HG03060 (cell line): ENCODE measurements around the gene FRAS1.
"Not testable (repeated sequence)": the region's sequence is repeated elsewhere in the genome, so short reads cannot be mapped to it uniquely, and the experiment has no call there.

Experiments
- ATAC-seq: cut with Tn5 transposase; IDR thresholded peaks from one replicate; pipeline ENCODE4 v1.9.1; 2021; ENCODE audit warnings: low read depth, moderate number of reproducible peaks; ENCODE audit not compliant: unreplicated experiment

Gene FRAS1

DNA sequence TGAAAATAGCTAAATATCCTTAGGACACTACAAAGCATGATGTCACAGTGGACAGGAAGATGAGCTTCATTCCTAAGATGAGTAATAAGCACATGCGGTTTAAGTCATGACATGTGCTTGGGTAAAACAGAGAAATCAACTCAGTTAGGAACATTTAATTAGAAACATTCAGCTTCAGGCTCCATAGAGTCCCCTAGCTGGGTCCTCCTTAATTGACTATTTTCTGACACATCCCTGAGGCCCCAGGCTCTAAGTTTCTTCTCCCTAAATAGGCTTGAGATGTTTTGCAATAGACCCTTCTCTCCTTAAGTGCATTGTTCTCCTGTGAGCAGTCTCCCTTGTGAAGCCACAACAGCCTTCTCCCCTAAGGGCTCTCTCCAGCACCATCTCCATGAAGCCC lies 424.1 kb downstream of the FRAS1 start:
- no peak for ATAC-seq

- no peak for ATAC-seq
Observed at GRCh38 chr4:78482281-78482680, 425.2 kb downstream of the FRAS1 start.

GRCh38 chr4:78483811-78484210 lies 426.7 kb downstream of the FRAS1 start:
- ATAC-seq, result no peak

GRCh38 chr4:78484574-78484973 lies 427.5 kb downstream of the FRAS1 start:
- ATAC-seq, result no peak

DNA sequence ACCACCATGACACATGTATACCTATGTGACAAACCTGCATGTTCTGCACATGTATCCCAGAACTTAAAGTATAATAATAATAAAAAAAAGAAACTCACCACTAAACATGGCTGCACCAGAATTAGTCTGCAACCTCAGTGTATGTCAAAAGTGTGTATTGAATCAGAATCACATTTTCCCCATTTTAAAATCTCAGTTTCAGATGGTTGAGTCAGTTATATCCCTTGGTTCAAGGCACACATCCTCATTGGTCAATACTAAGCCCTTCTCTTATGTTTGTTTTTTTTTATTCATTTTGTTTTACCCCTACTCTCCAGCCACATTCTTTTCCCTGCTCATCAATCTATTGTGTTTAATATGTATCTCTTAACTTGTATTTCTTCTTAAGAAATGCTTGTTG lies 436.6 kb downstream of the FRAS1 start:
- ATAC-seq, result no peak

GRCh38 chr4:78496021-78496643 lies 439.0 kb downstream of the FRAS1 start:
- no peak for ATAC-seq

- ATAC-seq, result not testable (repeated sequence)
Observed at GRCh38 chr4:78506260-78506659, 449.1 kb downstream of the FRAS1 start.

DNA sequence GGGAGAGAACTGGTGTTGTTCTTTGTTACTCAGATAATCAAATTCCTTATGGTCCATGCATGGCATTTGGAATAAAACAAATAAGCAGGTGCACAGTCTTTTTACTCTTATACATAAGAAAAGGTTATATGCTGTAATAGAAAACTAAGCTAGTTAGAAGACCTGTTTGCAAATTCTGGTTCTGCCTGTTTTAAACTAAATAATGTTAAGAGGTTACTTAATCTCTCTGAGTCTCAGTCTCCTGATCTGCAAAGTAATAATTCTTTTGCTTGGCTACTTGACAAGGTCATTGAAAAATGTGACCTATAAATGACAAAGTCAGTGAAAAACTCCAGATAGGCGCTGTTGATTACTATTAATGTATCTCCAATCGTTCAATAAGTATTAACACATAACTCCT lies 451.9 kb downstream of the FRAS1 start:
- no peak for ATAC-seq

DNA sequence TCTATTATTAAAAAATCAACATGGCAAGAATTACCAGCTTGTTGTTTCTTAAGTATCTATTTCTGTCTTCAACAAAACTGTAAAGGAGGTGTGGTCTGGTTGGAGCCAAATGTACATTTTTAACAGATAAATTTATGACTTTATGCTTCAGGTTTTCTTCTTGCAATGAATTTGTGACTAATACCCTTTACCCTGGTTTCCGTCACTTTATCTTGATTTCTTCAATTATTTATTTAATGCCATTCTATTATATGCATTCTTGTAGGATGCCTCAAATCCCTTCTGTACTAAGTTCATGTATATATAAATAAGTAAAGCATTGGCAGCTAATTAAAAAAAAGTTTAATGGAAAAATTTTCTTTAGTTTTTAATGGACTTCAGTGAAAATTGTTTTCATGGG lies 453.0 kb downstream of the FRAS1 start:
- no peak for ATAC-seq

GRCh38 chr4:78510681-78511080 lies 453.6 kb downstream of the FRAS1 start:
- no peak for ATAC-seq

DNA sequence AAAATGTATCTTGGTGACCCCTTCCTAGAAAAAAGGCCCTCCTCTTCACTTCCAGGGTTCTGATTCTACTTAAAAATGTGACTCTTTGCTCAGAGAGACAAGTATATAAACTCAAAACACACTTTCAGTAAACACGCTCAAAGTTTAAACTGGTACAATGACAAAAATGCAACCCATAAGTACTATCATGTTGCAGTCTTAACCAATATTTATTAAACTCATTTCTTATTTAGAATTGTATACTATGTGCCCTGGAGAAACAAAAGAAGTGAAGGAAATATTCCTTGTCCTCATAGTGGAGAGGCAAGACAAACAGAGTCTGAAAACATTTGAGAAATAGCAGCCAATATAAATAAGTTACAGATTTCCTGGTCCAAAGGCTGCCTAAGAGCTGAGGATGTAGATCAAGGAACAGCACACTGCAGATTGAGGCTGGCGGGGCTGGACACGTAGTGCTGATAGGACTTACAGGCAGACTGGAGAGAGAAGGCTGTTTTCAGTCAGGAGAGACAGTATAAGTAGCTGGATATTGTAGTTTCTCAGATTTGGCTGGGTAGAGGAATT lies 455.3 kb downstream of the FRAS1 start:
- ATAC-seq, result no peak

GRCh38 chr4:78513411-78513975 lies 456.4 kb downstream of the FRAS1 start:
- no peak for ATAC-seq

DNA sequence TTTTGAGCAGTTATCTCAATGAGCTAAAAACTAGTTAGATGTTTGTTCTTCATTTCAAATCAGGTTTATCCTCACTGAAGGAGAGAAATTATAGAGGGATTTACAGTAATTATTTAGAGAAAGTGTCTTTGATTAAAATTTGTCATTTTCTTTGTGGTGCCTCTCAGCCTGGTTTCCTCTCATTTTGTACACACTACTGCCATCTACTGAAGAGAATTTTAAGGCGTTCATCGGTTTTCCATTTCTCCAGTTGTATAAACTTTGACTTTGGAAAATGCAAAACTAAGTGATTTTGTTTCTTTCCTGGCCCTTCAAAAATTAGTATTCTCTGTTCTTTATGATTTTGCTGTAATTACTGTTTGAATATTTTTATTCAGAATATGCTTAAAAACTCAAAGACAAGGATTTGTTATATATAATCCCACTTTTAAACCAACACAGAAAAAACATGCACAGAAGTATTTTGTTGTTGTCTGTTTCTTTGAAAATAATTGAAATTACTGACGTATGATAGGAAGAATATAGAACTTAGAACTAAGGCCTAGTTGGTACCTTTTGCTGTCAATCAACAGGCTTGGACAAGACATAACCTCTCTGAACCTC lies 460.0 kb downstream of the FRAS1 start:
- no peak for ATAC-seq

DNA sequence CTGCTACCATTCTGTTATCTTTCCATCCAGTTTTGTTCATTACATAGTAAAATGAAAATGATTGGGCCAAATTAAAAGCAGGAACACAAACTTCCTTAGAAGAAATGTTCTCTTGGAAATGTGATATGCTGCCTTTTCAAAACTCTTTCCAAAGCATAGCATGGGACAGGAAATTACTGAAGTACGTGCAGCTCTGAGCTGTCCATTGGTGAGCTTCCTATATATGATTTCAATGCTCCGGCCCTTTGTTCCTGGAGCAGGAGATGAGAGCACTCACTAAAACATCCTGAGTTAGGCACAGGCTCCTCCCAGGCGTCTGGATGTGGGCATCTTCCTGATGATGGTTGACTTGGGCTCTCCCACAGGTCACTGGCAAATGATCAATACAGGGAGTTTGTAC lies 461.4 kb downstream of the FRAS1 start:
- ATAC-seq, result no peak

DNA sequence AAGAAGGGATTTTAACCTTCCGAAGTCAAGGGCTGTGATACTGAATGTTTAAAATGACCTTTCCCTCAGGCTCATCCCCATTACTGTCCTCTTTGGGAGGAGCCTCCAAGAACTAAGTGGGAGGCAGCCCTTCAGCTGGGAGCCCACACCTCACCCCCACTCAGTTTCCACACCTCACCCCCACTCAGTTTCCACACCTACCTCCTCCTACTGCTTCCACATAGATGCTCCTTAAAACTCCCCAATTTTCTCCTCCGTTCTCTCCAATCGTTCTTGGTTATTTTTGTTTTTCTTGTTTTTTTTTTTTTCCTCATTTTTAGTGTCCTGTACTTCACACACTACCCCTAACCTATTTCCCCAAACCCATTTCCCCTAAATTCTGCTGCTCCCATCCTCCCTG lies 462.8 kb downstream of the FRAS1 start:
- ATAC-seq, result no peak

- ATAC-seq, result no peak
Observed at GRCh38 chr4:78520808-78521226, 463.7 kb downstream of the FRAS1 start.

DNA sequence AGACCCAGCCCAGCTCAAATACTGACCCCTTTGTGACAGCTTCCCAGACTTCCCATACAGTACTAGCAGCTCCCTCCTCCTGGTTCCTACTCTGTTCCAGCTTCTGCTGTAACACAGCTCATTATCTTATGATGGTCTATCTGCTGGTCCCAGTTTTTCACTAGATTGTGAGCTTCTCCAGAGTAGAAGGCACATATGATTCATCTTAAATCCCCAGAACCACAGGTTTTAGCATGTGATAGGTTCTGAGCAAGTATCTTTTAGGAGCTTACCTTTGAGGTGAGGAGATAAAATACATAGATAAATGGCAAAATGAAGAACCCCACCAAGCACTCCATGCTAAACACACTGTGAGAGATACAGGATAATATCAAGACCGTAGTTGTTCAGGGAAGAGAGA lies 466.9 kb downstream of the FRAS1 start:
- ATAC-seq, result no peak

GRCh38 chr4:78525559-78525958 lies 468.4 kb downstream of the FRAS1 start:
- ATAC-seq, result no peak

GRCh38 chr4:78527103-78527502 lies 470.0 kb downstream of the FRAS1 start:
- ATAC-seq, result no peak

DNA sequence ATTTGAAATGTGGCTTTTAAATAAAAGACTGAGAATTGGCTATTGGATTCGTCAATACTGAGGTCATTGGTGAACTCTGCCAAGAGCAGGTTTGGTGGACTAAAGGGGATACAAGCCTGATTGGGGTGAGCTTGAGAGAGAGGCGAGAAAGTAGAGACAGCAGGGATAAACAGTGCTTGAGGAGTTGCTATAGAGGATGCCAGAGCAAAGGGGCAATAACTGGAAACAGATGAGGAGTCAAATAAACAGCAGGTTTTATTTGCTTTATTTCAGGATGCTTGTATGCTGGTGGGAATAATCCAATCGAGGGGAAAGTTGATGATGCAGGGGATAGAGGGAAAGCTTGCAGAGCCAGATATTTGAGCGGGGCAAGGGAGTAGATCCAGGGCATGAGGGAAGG lies 470.4 kb downstream of the FRAS1 start:
- ATAC-seq, result no peak

DNA sequence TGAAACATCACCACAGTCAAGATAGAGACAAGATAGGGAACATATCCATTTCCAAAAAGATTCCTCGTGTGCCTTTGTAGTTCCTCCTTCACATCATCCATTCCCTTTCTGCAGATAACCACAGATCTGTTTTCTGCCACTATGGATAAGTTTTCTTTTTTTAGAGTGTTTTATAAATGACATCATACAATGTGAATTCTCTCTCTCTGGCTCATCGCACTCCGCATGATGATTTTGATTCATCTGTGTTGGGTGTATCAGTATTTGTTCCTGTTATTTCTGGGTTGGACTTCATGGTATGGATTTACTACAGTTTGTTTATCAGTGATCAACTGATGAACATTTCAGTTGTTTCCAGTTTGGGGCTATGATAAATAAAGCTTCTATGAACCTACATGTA lies 471.2 kb downstream of the FRAS1 start:
- no peak for ATAC-seq
